ENCODE data around the gene ST6GALNAC6.
A peak's percentile ranks its signal among the peaks of the same experiment; 100 is the strongest.

The ST6GALNAC6 gene

GRCh38 chr9:127931092-127931881 lies 31.9 kb upstream of the ST6GALNAC6 start:
- no peak for DNase-seq

- peak; percentile 76 for DNase-seq
Measured at GRCh38 chr9:127930231-127931091, 31.1 kb upstream of the ST6GALNAC6 start, which contains the start of gene PIP5KL1. PIP5KL1 (minus strand) TSS chr9:127930777; CDS start chr9:127930752, 25 bp downstream.

GRCh38 chr9:127929625-127929979 lies 30.2 kb upstream of the ST6GALNAC6 start:
- no peak for DNase-seq

GRCh38 chr9:127928676-127929624 lies 29.5 kb upstream of the ST6GALNAC6 start:
- DNase-seq = no peak

GRCh38 chr9:127927988-127928675 lies 28.7 kb upstream of the ST6GALNAC6 start:
- no peak for DNase-seq

- DNase-seq = peak; percentile 68
Measured at GRCh38 chr9:127927201-127927987, 28.0 kb upstream of the ST6GALNAC6 start.

- no peak for DNase-seq
Measured at GRCh38 chr9:127926906-127927200, 27.4 kb upstream of the ST6GALNAC6 start.

- DNase-seq = no peak
Measured at GRCh38 chr9:127925959-127926905, 26.8 kb upstream of the ST6GALNAC6 start.

GRCh38 chr9:127924736-127925444 lies 25.5 kb upstream of the ST6GALNAC6 start:
- DNase-seq = no peak

GRCh38 chr9:127923771-127924170 lies 24.4 kb upstream of the ST6GALNAC6 start:
- no peak for DNase-seq

- no peak for DNase-seq
Measured at GRCh38 chr9:127923046-127923445, 23.6 kb upstream of the ST6GALNAC6 start.

- peak; percentile 79 for DNase-seq
Measured at GRCh38 chr9:127921557-127922120, 22.2 kb upstream of the ST6GALNAC6 start.

- DNase-seq = no peak
Measured at GRCh38 chr9:127920794-127921193, 21.4 kb upstream of the ST6GALNAC6 start.

- no peak for DNase-seq
Measured at GRCh38 chr9:127919253-127919815, 19.9 kb upstream of the ST6GALNAC6 start.

GRCh38 chr9:127918183-127919107 lies 19.0 kb upstream of the ST6GALNAC6 start:
- no peak for DNase-seq

GRCh38 chr9:127917603-127918002 lies 18.2 kb upstream of the ST6GALNAC6 start:
- DNase-seq = no peak

- peak; percentile 96 for DNase-seq
Measured at GRCh38 chr9:127916720-127917581, 17.5 kb upstream of the ST6GALNAC6 start, which contains the start of gene ST6GALNAC4. ST6GALNAC4 (minus strand) TSS chr9:127917041; CDS start chr9:127916419, 622 bp downstream.

Measured in activated CD4-positive, alpha-beta T cell treated with anti-CD3 and anti-CD28 coated beads, Interleukin-10, Interleukin-2, amounts not matched to agents 100 ng/mL and 50 ng/mL, durations not matched to agents 16 hours and 8 hours (primary cell).